Retina (tissue), 1 donor: ENCODE results near the gene TXNRD1.

ENCODE experiments used
- DNase-seq: peaks from one replicate; pipeline ENCODE4 v3.0.0-alpha.2; 2016

TXNRD1 gene

DNA sequence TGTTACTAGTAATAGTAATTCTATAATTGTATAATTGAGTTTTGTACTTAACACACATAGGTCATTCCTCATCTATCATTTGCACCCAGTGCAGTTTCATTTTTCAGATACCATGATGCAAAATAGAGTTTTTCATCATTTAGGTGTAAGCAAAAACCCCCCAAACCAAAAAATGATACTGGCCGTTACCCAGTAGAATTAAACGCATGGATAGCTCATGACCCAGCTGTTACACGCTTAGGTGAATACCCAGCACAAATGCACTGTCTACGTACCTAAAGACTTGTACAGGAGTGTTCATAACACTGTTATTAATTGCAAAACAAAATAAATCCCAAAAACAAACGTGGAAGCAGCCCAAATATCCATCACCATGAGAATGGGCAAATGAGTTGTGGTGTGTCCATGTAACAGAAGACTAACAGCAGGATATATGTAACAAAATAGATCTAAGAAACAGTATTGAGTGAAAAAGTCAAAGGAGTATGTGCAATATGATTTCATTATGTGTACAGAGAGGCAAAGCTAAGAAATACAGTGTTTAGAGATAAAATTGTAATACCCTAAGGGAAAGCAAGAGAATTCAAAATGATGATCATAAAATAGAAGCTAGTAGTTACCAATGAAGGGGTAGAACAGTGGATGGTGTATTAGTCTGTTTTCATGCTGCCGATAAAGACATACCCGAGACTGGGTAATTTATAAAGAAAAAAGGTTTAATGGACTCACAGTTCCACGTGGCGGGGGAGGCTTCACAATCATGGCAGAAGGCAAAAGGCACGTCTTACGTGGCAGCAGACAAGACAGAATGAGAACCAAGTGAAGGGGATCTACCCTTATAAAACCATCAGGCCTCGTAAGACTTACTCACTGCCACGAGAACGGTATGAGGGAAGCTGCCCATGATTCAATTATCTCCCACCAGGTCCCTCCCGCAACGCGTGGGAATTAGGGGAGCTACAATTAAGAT is 137.7 kb downstream of the TXNRD1 start:
- DNase-seq = no peak

GRCh38 chr12:104354167-104354867 is 138.7 kb downstream of the TXNRD1 start:
- no peak for DNase-seq

- no peak for DNase-seq
These were observed 139.4 kb downstream of the TXNRD1 start for GRCh38 chr12:104354868-104355570.

DNA sequence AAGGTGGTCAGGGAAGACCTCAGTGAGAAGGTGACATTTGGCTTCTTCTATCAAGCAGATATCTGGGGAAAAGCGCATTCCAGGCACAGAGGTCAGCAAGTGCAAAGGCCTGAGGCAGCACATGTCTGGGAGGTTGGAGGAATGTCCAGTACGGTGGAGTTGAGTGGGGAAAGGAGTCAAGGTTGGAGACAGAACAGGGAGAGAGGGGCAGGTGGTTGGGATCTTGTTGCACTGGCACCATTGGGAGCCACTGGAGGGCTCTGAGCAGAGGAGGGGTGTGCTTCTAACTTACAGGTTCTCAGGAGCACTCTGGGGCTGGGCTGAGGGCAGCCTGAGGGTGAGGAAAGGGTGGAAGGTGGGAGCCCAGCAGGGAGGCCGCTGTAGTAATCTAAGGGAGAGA is 140.1 kb downstream of the TXNRD1 start:
- DNase-seq = no peak

GRCh38 chr12:104356231-104357115 is 140.9 kb downstream of the TXNRD1 start:
- no peak for DNase-seq

- no peak for DNase-seq
These were observed 141.9 kb downstream of the TXNRD1 start for GRCh38 chr12:104357421-104357952.

- peak; percentile 42 for DNase-seq
These were observed 142.9 kb downstream of the TXNRD1 start for GRCh38 chr12:104358353-104359003.

DNA sequence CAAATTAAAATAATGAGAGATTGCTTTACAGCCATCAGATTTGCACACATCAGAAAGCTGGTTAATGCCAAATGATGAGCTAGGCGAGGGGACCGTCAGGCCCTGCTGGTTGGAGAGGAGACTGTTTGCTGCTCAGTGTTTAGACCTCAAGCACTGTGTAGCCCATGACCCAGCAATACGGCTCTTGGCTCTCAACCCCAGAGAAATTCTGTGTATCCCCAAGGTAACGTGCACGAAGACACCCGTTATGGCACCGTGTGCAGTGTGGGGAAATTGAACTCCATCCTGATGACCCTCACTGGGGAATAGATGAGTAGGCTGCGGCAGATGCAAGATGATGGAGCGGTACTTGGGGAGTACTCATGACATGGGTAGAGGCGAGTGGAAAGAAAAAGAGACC is 143.6 kb downstream of the TXNRD1 start:
- no peak for DNase-seq

- DNase-seq = no peak
These were observed 144.6 kb downstream of the TXNRD1 start for GRCh38 chr12:104360157-104360556.

DNA sequence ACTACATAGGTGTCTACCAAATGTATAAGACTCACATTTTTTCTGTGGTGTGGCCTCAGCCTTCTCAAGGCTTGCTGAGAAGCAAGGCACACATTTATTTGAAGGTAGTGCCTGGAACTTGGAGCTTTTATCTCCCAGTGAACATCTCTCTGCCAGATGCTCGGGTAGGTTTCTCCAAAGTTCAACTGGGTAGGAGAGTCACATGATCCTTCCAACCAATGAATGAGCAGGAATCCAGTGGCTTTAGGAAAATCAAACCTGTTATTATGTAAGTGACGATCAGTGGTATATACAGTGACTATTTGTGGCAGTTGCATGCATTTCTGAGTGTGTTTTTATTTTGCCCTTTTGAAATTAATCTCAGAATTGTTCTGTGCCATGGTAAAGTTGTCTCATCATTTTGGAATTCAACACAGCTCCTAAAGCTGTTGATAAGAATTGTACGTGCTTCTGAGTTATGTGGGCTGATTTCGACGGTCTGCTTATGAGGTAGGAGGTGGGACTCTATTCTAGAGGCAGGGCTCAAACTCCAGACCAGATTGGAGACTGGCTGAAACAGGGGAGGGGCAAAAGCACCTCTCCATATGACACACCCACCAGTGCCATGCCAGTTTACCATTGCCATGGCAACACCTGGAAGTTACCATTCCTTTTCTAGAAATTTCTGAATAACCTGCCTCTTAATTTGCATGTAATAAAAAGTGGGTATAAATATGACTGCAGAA is 145.6 kb downstream of the TXNRD1 start:
- no peak for DNase-seq

DNA sequence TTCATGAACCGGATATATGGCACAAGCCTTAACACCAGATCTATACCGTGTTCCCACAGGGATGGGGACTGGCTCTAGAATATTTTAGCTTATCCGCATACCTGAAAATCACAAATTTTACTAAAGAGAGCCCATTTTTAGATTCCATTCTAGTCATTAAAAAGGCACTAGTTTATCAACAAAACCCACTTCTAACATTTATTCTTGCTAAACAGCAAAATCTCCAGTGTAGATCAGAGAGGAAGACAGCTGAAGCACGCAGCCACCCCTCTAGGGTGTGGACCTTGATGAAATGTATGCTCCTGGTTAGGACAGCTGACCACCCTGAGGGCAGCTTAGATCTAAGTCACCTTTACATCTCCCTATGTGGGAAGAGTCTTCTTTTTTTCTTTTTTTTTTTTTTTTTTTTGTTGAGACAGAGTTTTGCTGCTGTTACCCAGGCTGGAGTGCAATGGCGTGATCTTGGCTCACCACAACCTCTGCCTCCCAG is 150.4 kb downstream of the TXNRD1 start:
- no peak for DNase-seq

GRCh38 chr12:104369708-104370107 is 154.1 kb downstream of the TXNRD1 start:
- no peak for DNase-seq

GRCh38 chr12:104371043-104371870 is 155.7 kb downstream of the TXNRD1 start:
- DNase-seq = no peak

DNA sequence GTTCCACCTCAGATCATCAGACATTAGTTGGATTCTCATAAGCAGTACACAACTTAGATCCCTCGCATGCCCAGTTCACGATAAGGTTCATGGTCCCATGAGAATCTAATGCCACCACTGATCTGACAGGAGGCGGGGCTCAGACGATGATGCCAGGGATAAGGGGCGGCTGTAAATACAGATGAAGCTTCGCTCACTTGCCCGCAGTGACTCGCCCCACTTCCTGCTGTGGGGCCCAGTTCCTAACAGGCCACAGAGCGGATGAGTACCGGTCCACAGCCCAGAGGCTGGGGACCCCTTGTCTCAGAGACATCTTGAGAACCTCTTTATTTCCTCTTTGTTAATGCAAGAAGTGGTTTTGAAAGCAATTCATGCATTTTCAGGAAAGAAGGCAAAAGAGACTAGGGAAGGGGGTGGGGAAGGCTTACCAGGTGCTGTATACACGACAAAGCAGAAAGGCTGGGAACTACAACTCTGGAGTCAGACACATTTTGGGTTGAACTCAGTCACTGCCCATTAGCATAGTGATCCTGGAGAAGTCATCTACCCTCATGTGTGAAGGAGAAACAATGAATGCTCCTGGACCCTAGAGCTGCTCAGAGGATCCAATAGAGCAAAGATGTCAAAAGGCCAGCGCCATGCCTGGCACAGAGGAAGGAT is 156.6 kb downstream of the TXNRD1 start:
- DNase-seq = no peak

GRCh38 chr12:104372721-104373335 is 157.2 kb downstream of the TXNRD1 start:
- no peak for DNase-seq

DNA sequence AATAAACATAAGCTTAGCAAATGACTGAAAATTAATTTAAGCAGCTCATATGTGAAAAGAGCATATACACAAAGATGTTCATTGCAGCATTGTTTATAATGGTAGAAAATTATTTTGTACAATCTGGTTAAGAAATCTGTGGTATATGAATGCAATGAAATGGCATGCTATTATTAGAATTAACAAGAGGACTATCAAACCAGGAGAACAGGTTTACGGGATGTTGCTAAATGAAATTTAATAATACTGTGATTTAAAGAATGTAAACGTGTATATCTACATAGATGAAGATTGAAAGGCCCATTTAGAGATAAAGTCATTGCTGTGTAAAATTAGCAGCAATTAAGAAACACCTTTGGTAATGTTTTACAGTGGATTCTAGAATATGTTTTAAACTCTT is 158.5 kb downstream of the TXNRD1 start:
- no peak for DNase-seq

DNA sequence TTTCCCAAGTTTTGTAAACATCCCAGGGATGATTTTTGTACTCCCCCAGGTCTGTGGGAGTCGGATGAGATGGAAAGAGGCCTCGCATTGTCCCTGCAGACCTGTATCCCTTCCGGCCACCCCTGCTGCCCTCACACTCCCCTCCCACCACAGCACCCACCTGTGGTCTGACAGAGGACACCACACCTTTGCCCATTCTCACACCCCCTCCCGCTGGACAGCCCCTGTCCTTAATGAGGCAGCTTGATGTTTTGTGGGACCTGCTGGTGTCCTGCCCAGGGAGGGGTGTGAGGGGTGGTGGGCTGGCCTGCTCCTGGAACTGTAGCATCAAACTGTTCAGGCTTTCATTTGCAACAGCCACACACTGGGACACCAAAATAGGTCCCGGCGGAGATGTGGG is 159.2 kb downstream of the TXNRD1 start:
- DNase-seq = no peak

DNA sequence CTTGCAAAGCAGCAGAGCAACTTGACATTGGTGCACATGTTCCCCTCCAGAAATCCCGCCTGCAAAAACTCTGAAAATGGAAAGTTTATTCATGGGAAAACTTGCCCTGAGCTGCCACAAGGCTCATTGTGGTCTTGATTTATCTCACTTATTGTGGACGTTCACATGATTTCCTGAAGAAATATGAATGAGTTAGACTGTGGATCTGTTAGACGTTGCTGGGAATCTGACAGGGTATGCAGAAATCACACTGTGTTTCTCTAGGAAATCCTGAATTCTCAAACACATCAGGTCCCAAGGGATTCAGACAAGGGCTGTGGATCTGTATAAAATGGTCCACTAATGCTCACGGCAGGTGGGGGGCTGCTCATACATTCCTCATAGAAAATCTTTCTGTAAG is 160.2 kb downstream of the TXNRD1 start:
- DNase-seq = no peak
